MM.1S (cell line): ENCODE data around the gene EYA2.

Source experiments
- DNase-seq: peaks from one replicate; pipeline ENCODE4 v3.0.0-alpha.2; 2015
- H2AFZ ChIP-seq: fragments of 300-600 bp; sonication (generic); 2 replicates; pipeline ENCODE4 v1.6.0; 2016; ENCODE audit warnings: antibody characterized with exemption, low read length
- H3F3A ChIP-seq: fragments of 300-600 bp; sonication (generic); 2 replicates; pipeline ENCODE4 v1.6.1; 2016; ENCODE audit warnings: mild to moderate bottlenecking, antibody characterized with exemption, low read length, moderate library complexity, mixed read lengths; ENCODE audit not compliant: insufficient read depth
- H3K27ac ChIP-seq: fragments of 300-600 bp; sonication (generic); 2 replicates; pipeline ENCODE4 v1.5.1; 2016; ENCODE audit warnings: mild to moderate bottlenecking, low read length
- H3K27me3 ChIP-seq: fragments of 300-600 bp; sonication (generic); replicated peaks from 2 replicates; pipeline ENCODE4 v1.6.0; 2016; ENCODE audit warnings: low read length; ENCODE audit not compliant: insufficient read depth
- H3K36me3 ChIP-seq: fragments of 300-600 bp; sonication (generic); replicated peaks from 2 replicates; pipeline ENCODE4 v1.6.1; 2016; ENCODE audit warnings: mild to moderate bottlenecking, low read length, mixed read lengths; ENCODE audit not compliant: insufficient read depth
- H3K4me1 ChIP-seq: fragments of 300-600 bp; sonication (generic); 2 replicates; pipeline ENCODE4 v1.6.1; 2016; ENCODE audit warnings: low read length, mixed read lengths
- H3K4me2 ChIP-seq: fragments of 300-600 bp; sonication (generic); 2 replicates; pipeline ENCODE4 v1.6.0; 2016; ENCODE audit warnings: low read depth, low read length
- H3K4me3 ChIP-seq: fragments of 300-600 bp; sonication (generic); 2 replicates; pipeline ENCODE4 v1.5.1; 2016; ENCODE audit warnings: low read length, mixed read lengths
- H3K79me2 ChIP-seq: fragments of 300-600 bp; sonication (generic); 2 replicates; pipeline ENCODE4 v1.6.1; 2016; ENCODE audit warnings: mixed run types, low read length, mixed read lengths
- H3K9ac ChIP-seq: fragments of 300-600 bp; sonication (generic); 2 replicates; pipeline ENCODE4 v1.6.1; 2016; ENCODE audit warnings: low read length, mixed read lengths
- H3K9me2 ChIP-seq: fragments of 300-600 bp; sonication (generic); replicated peaks from 2 replicates; pipeline ENCODE4 v1.6.1; 2016; ENCODE audit warnings: mild to moderate bottlenecking, low read length, mixed read lengths; ENCODE audit not compliant: insufficient read depth
- H3K9me3 ChIP-seq: fragments of 300-600 bp; sonication (generic); replicated peaks from 2 replicates; pipeline ENCODE4 v1.6.1; 2016; ENCODE audit warnings: mild to moderate bottlenecking, low read length, mixed read lengths; ENCODE audit not compliant: insufficient read depth
- H4K20me1 ChIP-seq: fragments of 300-600 bp; sonication (generic); 2 replicates; pipeline ENCODE4 v1.6.1; 2016; ENCODE audit warnings: mild to moderate bottlenecking, low read length, moderate library complexity, mixed read lengths; ENCODE audit not compliant: insufficient read depth
- CTCF ChIP-seq: fragments of 300-600 bp; sonication (generic); IDR thresholded peaks from 2 replicates; pipeline ENCODE4 v1.5.1; 2016; ENCODE audit warnings: antibody characterized with exemption, low read length, mixed read lengths
- EZH2 ChIP-seq: fragments of 300-600 bp; sonication (generic); optimal IDR thresholded peaks from 2 replicates; pipeline ENCODE3; 2017; ENCODE audit warnings: low read depth, mild to moderate bottlenecking, antibody characterized with exemption, low read length, mixed read lengths
- EZH2phosphoT487 ChIP-seq: fragments of 300-600 bp; sonication (generic); IDR thresholded peaks from 2 replicates; pipeline ENCODE4 v1.6.1; 2018; ENCODE audit warnings: antibody characterized with exemption, low read length

The EYA2 gene

GRCh38 chr20:47106786-47107185 lies 212.1 kb downstream of the EYA2 start:
- H2AFZ ChIP-seq: no peak overlapping the region
- no peak for TF ChIP-seq EZH2
- no peak for TF ChIP-seq EZH2phosphoT487
- H3K27me3 ChIP-seq: no peaks in the 10 kb centered on the region
- no peak overlapping the region for H3K4me3 ChIP-seq
- no peak overlapping the region for H3K27ac ChIP-seq
- H4K20me1 ChIP-seq: no peaks in the 10 kb centered on the region
- H3K9me3 ChIP-seq: no peaks in the 10 kb centered on the region
- H3K36me3 ChIP-seq: no peaks in the 10 kb centered on the region
- DNase-seq: no peak
- no peaks in the 10 kb centered on the region for H3K4me1 ChIP-seq
- no peaks in the 10 kb centered on the region for H3K9me2 ChIP-seq
- no peaks in the 10 kb centered on the region for H3F3A ChIP-seq
- no peak overlapping the region for H3K4me2 ChIP-seq
- no peaks in the 10 kb centered on the region for H3K79me2 ChIP-seq
- H3K9ac ChIP-seq: no peak overlapping the region

DNA sequence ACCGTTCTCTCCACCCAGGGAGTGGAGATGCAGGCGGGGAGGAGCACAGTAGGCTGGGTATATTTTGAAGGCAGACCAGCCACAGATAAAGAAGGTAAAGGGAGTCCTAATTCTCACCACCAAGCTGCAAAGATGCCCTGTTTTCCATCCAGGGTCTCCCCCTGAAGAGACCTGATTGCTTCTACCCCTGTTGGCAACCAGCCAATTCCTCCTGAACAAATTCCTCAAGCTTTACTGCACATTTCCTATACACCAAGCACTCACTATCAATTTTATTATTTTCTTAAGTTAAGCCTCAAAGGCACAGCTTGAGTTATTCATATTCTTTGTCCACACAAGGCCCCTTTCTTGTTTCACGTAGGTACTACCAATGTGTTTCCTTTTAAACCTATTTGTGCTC lies 214.4 kb downstream of the EYA2 start:
- H4K20me1 ChIP-seq: no peaks in the 10 kb centered on the region
- H3K4me3 ChIP-seq: no peak overlapping the region
- no peaks in the 10 kb centered on the region for H3K4me1 ChIP-seq
- DNase-seq: no peak
- no peak overlapping the region for H3K9ac ChIP-seq
- no peak overlapping the region for H3K4me2 ChIP-seq
- TF ChIP-seq CTCF (no peak), EZH2 (no peak)
- no peak overlapping the region for H3K27ac ChIP-seq
- H3K9me3 ChIP-seq: no peaks in the 10 kb centered on the region
- H3K27me3 ChIP-seq: no peaks in the 10 kb centered on the region
- no peaks in the 10 kb centered on the region for H3K36me3 ChIP-seq
- no peaks in the 10 kb centered on the region for H3F3A ChIP-seq
- H2AFZ ChIP-seq: no peak overlapping the region
- no peaks in the 10 kb centered on the region for H3K79me2 ChIP-seq
- no peaks in the 10 kb centered on the region for H3K9me2 ChIP-seq

DNA sequence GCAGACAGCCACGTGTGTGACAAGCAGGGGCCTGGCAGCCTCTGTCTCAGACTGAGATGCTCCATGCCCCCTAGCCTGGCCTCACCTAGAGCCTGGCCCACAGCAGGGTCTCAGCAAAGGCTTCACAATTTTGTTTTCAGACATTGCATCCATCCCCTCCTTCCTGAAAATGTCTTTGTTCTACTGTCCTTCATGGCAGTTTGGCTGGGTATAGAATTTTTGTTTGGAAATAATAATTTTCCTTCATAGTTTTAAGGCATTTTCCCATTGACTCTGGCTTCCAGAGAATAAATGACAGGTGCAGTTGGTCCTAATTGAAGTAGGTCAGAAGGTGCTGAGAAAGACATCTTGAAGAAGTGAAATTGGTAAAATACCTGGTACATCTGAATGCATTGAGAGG lies 216.2 kb downstream of the EYA2 start:
- Histone ChIP-seq H3F3A (no peaks in the 10 kb centered on the region), H3K4me3 (no peak overlapping the region), H3K36me3 (no peaks in the 10 kb centered on the region), H3K4me1 (no peaks in the 10 kb centered on the region), H3K27me3 (no peaks in the 10 kb centered on the region), H3K4me2 (no peak overlapping the region), H2AFZ (no peak overlapping the region), H3K9me3 (no peaks in the 10 kb centered on the region), H3K79me2 (no peaks in the 10 kb centered on the region), H3K9ac (no peak overlapping the region), H3K27ac (no peak overlapping the region), H4K20me1 (no peaks in the 10 kb centered on the region), H3K9me2 (no peaks in the 10 kb centered on the region)
- no peak for DNase-seq
- TF ChIP-seq EZH2 (no peak), EZH2phosphoT487 (no peak), CTCF (no peak)

DNA sequence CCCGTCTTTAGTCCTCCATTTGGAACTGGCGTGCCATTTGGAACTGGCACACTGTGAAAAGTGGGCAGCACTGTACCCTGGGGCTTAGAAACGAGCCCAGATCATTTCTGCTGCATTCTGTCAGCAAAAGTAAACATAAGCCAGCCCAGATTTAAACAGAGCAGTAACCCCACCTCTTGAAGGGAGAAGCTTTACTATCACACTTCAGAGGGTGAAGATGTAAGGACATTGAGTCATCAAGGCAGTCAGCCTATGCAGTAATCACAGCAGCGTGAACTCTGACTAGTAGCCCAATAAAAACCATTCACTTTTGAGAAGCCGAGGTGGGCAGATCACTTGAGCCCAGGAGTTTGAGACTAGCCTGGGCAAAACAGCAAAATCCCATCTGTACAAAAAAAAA lies 216.9 kb downstream of the EYA2 start:
- H3K9me2 ChIP-seq: no peaks in the 10 kb centered on the region
- H3K27me3 ChIP-seq: no peaks in the 10 kb centered on the region
- no peak overlapping the region for H2AFZ ChIP-seq
- no peak for DNase-seq
- no peaks in the 10 kb centered on the region for H3K36me3 ChIP-seq
- no peaks in the 10 kb centered on the region for H3F3A ChIP-seq
- H3K4me3 ChIP-seq: no peak overlapping the region
- H3K9me3 ChIP-seq: no peaks in the 10 kb centered on the region
- no peaks in the 10 kb centered on the region for H3K79me2 ChIP-seq
- H3K4me1 ChIP-seq: no peaks in the 10 kb centered on the region
- H3K4me2 ChIP-seq: no peak overlapping the region
- no peak overlapping the region for H3K9ac ChIP-seq
- no peaks in the 10 kb centered on the region for H4K20me1 ChIP-seq
- no peak overlapping the region for H3K27ac ChIP-seq
- TF ChIP-seq EZH2phosphoT487: no peak
- TF ChIP-seq CTCF: no peak
- TF ChIP-seq EZH2: no peak
